ENCODE measurements around the gene ARHGAP19. TPM values are rescaled to one million over a fixed set of nuclear protein-coding genes. Genes with fewer than 3 reads are reported as not detected.

Gene ARHGAP19
- total and polyA plus RNA-seq, 8 donors, result 1.2 to 16.2 (median 6.3) TPM

DNA sequence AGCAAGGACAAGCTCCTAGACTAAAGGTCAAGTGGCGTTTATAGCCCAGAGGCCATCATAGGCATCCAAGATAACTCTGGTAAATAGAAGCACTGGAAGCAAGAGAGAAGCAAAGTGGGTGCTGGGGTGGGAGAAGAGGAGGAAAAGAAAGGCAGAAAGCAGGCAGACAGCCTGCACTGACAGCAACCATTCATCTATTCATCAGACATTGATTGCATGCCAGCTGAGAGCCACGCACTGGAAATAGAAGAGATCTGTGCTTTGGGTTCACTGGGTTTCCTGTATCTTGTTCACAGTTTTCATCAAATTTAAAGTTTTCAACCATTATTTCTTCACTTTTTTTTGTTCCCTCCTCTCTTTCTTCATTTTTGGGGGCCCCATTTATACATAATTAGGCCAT lies 102.0 kb downstream of the ARHGAP19 start:
- WGBS, 5 donors, result 67 to 80% (median 74%) methylated on average over 2 of the region's 2 CpGs
- DNase-seq, result no peak

GRCh38 chr10:97188261-97188711 lies 104.2 kb downstream of the ARHGAP19 start:
- H3K4me1 ChIP-seq, result peaks cover 8 to 16% (median 13%) of the 10 kb centered on the region in 4 donors
- no peak overlapping the region for H3K4me3 ChIP-seq
- 31 to 48% (median 39%) methylated on average over 7 to 11 of the region's 11 CpGs for WGBS, 5 donors
- H3K27me3 ChIP-seq, result peaks cover 9 to 88% (median 45%) of the 10 kb centered on the region in 3 donors
- DNase-seq, result peak in 1 of 2 donors; percentile 54
- intact Hi-C loops (cut with DNase I; ENCODE audit: low total_unique reads), result no loop called here
- H3K36me3 ChIP-seq, result no peaks in the 10 kb centered on the region
- TF ChIP-seq EP300 (IDR thresholded peaks at IDR 0.05) (no peak), POLR2AphosphoS5 (IDR thresholded peaks at IDR 0.05) (no peak), CTCF (IDR thresholded peaks at IDR 0.05) (no peak), POLR2A (IDR thresholded peaks at IDR 0.05) (no peak)
- no peak overlapping the region for H3K27ac ChIP-seq
- no peaks in the 10 kb centered on the region for H3K9me3 ChIP-seq

More for the DNA sequence above, 102.0 kb downstream of the ARHGAP19 start:
- Histone ChIP-seq H3K27ac (no peak overlapping the region), H3K4me1 (peaks cover 7 to 10% (median 8%) of the 10 kb centered on the region in 4 donors), H3K4me3 (no peak overlapping the region), H3K36me3 (no peaks in the 10 kb centered on the region), H3K9me3 (no peaks in the 10 kb centered on the region), H3K27me3 (peaks cover 3 to 85% (median 30%) of the 10 kb centered on the region in 3 donors)
- intact Hi-C loops (cut with DNase I; ENCODE audit: low total_unique reads), result no loop called here
- TF ChIP-seq CTCF (IDR thresholded peaks at IDR 0.05) (no peak), POLR2AphosphoS5 (IDR thresholded peaks at IDR 0.05) (no peak), POLR2A (IDR thresholded peaks at IDR 0.05) (no peak), EP300 (IDR thresholded peaks at IDR 0.05) (no peak)

GRCh38 chr10:97186911-97187310 lies 105.5 kb downstream of the ARHGAP19 start:
- H3K9me3 ChIP-seq, result no peaks in the 10 kb centered on the region
- intact Hi-C loops (cut with DNase I; ENCODE audit: low total_unique reads), result no loop called here
- H3K27ac ChIP-seq, result no peak overlapping the region
- no peak overlapping the region for H3K4me3 ChIP-seq
- no peak for DNase-seq
- peaks cover 9 to 84% (median 45%) of the 10 kb centered on the region in 3 donors for H3K27me3 ChIP-seq
- 87 to 91% (median 89%) methylated on average over 13 to 18 of the region's 18 CpGs for WGBS, 5 donors
- TF ChIP-seq POLR2AphosphoS5 (IDR thresholded peaks at IDR 0.05), result no peak
- TF ChIP-seq CTCF (IDR thresholded peaks at IDR 0.05), result no peak
- TF ChIP-seq EP300 (IDR thresholded peaks at IDR 0.05), result no peak
- TF ChIP-seq POLR2A (IDR thresholded peaks at IDR 0.05), result no peak
- no peaks in the 10 kb centered on the region for H3K36me3 ChIP-seq
- H3K4me1 ChIP-seq, result peaks cover 8 to 16% (median 13%) of the 10 kb centered on the region in 4 donors

DNA sequence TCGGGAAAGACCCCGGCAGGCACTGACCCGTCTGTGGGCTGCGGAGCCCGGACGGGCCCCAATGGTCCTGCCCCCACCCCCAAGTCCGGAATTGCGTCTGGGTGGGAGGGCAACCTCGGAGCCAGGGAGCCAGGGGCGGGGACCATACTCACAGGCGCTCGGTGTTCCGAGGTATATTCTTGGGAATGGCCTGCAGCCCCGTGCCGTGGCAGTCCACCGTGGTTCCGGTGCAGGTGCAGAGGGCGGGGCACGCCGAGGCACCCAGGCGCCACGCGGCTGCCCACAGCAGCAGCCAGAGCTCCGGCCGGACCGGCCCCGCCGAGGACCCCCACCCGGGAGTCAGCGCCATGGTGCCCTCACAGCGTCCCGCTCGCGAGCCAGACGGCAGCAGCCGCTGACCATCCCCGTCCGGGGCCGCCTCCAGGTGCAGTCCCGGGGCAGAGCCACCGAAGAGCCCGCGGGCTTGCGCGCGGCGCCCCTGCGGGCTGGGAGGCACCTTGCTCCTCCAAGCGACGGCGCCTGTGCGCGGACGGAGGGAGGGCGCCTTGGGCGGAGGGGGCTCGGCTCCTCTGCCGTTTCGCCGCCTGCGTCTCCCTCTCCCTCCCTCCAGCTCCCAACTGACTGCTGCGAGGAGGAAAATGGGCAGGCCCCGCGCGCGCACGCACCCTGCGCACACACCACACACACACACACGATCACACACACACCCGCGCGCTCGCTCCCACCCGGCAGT lies 106.9 kb downstream of the ARHGAP19 start, which contains the start of gene SLIT1:
Gene SLIT1, minus strand, starts transcription at position 634 of the 733 bp plus-strand sequence. Its CDS starts 285 bp downstream, at position 349.
- H3K4me1 ChIP-seq, result peaks cover 8 to 16% (median 13%) of the 10 kb centered on the region in 4 donors
- intact Hi-C loops (cut with DNase I; ENCODE audit: low total_unique reads), result no loop called here
- H3K9me3 ChIP-seq, result no peaks in the 10 kb centered on the region
- DNase-seq, result peak in 1 of 2 donors; percentile 79
- no peak within 1 kb of the TSS for H3K27ac ChIP-seq
- TF ChIP-seq CTCF (IDR thresholded peaks at IDR 0.05), result no peak
- TF ChIP-seq POLR2AphosphoS5 (IDR thresholded peaks at IDR 0.05), result no peak
- TF ChIP-seq POLR2A (IDR thresholded peaks at IDR 0.05), result no peak
- no peak for TF ChIP-seq EP300 (IDR thresholded peaks at IDR 0.05)
- H3K4me3 ChIP-seq, result peak within 1 kb of the TSS; percentile 5 to 49 (median 30)
- H3K36me3 ChIP-seq, result no peaks in the 10 kb centered on the region
- 1 to 3% (median 2%) methylated on average over 30 to 74 of the region's 74 CpGs for WGBS, 5 donors
- H3K27me3 ChIP-seq, result peaks cover 9 to 93% (median 45%) of the 10 kb centered on the region in 3 donors
